ENCODE data around the gene SLC25A10.

SLC25A10 gene

DNA sequence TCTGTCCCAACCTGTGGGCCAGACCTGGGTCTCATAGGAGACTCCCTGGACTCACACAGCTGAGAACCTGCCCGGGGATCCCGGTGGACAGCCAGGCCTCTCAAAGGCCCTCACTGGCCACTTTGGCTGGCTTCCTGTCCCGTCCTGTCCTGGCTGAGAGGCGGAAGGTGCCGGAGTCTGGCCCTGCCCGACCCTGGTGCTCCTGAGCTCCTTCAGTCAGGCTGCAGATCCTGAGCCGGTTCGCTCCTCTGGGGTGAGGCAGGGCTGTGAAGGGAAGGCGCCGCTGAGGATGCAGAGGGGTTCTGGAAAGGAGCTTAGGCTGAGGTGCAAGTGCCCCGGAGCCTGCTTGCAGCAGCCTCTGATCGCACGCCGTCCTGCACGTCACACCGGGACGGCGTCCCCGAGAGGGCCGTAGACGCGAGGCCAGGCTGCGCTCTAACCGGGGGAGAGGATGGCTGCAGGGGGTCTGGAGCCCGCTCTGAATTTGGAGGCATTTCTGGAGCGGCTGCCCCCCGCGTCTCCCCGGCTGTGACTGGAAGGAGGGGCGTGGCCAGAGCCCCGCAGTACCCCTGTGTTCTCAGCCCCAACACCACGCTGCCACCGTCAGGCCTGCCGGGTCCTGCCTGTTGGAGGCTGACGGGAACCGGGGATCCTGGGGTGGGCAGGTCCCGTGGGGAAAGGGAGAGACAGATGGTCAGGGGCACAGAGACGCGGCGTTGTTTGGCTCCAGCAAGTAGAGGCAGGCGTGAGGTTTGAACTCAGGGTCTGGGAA is 24.1 kb upstream of the SLC25A10 start:
- DNase-seq: no peak

DNA sequence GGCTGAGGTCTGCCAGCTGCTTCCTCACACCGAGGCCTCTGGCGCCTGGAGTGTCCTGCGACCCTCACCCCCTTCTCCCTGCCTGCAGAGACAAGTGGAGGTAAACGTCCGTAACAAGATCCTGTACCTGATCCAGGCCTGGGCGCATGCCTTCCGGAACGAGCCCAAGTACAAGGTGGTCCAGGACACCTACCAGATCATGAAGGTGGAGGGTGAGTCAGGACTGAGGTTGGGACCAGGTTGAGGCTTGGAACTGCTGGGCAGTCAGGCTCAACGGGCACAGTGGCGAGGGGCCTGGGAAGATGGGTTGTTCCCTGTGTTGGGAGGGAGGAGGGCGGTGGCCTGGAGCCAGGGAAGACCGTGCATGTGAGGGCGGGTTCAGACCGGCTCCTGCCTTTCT is 23.5 kb upstream of the SLC25A10 start:
- no peak for DNase-seq

DNA sequence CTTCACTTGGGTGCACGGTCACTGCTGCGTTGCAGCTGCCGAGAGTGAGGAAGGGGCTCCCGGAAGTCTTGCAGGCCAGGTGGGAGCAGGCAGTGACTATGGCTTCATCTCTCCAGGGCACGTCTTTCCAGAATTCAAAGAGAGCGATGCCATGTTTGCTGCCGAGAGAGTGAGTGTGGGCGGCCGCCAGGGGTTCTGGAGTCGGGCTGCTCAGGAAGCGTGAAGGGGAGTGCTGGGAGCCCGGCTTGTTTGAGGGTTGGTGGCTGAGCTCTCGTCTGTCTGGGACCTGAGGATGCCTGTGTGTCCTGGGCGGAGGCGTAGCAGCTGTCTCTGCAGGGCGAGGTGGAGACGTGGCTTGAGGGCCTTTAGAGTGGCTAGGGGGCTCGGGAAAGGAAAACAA is 22.0 kb upstream of the SLC25A10 start:
- no peak for DNase-seq

DNA sequence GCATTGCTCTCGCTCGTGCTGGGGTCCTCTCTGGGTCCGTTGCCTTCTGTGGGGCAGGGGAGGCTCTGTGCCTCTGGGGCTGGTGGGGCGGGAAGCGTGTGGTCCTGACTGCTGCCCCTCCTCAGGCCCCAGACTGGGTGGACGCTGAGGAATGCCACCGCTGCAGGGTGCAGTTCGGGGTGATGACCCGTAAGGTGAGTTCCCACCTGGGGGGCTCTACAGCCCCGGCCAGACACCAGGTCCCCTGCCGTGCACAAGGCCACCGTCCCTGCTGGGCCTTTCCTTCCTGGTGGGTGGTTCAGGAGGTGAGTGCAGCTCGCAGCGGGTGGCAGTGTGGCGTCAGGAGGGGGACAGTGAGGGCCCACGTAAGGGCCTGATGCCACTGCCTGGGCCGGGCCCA is 21.5 kb upstream of the SLC25A10 start:
- DNase-seq: no peak

DNA sequence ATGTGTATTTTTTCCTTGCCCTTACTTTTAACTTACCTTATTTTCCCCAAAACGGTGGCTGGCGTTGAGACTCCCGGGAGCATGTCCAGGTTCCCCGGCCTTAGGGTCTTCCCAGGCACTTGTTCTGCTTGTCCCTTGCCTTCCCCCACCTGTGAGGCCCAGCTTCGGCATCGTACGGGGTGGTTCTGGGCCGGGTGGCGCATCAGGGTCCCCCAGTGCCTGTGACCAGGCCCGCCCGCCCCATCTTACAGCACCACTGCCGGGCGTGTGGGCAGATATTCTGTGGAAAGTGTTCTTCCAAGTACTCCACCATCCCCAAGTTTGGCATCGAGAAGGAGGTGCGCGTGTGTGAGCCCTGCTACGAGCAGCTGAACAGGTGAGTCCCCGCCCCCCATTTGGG is 20.9 kb upstream of the SLC25A10 start:
- DNase-seq: no peak

DNA sequence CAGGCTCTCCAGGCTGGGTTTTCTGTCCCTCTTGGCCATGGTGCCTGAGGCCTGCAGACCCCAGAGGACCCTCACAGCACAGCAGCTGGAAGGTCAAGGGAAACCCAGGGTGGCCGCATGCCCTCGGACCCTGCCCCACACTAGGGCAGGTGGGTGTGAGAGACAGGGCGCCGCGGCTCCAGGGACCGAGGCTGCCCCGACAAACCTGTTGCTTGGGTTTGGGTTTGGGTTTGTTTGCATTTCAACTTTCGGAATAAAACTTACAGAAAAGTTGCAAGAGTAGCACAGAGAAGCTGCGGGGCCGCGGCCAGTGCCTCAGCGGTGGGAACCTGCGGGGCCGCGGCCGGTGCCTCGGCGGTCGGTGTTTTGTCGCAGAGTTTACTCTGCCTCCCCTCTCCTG is 20.5 kb upstream of the SLC25A10 start:
- DNase-seq: no peak

DNA sequence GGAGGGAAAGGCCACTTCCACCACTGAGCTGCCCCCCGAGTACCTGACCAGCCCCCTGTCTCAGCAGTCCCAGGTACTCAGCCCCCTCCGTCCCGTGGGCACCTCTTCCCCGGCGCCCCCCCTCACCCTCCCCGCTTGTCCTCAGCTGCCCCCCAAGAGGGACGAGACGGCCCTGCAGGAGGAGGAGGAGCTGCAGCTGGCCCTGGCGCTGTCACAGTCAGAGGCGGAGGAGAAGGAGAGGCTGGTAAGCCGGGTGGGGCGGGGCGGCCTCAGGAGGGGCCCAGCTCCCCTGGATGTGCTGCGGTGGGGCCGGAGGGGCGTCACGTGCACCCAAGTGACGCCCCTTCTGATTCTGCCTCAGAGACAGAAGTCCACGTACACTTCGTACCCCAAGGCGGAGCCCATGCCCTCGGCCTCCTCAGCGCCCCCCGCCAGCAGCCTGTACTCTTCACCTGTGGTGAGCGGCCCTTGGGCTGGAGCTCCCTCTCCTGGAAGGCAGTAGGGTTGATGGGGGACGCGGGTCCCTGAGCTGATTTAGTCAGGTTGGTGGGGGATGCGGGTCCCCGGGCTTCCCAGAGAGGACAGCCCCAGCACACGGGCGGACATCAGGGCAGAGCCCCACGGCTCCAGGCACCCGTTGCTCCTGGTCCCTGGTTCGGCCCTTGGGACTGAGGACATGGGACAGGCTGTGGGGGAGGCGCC is 18.4 kb upstream of the SLC25A10 start:
- DNase-seq: no peak

DNA sequence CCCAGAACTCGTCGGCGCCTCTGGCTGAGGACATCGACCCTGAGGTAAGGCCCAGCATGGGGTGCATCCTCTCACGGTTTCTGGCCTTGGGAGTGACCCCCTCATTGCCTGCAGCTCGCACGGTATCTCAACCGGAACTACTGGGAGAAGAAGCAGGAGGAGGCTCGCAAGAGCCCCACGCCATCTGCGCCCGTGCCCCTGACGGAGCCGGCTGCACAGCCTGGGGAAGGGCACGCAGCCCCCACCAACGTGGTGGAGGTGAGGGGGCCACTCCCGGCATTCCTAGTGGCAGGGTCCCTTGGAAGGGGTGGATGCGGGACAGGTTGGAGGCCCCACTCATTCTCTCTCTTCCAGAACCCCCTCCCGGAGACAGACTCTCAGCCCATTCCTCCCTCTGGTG is 17.3 kb upstream of the SLC25A10 start:
- no peak for DNase-seq

DNA sequence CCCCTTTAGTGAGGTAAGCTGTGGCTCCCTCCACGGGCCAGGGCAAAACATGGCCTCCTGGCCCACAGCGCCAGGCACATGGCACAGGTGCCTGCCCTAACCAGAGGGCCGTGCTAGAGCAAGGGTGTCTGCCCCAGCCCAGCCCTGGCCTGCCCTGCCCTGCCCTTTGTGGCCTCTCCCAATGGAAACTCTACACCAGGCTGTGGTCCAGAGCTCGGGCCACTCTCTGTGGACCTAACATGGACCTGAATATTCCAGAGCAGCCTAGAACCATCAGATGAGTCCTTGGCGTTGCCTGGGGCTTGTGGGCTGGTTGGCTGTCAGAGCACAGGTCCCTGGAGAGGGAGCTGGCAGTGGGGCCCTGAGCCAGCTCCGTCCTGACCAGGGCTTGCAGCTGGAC is 16.9 kb upstream of the SLC25A10 start:
- DNase-seq: no peak

DNA sequence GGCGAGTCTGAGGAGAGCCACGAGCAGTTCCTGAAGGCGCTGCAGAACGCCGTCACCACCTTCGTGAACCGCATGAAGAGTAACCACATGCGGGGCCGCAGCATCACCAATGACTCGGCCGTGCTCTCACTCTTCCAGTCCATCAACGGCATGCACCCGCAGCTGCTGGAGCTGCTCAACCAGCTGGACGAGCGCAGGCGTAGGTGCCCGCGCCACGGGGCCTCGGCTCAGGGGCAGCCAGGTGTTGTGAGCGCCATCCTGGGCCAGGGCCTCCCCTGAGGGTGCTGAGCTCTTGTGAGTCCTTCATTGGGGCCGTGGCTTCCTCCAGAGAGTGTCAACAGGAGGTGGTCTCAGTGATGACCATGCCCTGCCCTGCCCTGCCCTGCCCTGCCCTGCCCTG is 16.3 kb upstream of the SLC25A10 start:
- DNase-seq: no peak

DNA sequence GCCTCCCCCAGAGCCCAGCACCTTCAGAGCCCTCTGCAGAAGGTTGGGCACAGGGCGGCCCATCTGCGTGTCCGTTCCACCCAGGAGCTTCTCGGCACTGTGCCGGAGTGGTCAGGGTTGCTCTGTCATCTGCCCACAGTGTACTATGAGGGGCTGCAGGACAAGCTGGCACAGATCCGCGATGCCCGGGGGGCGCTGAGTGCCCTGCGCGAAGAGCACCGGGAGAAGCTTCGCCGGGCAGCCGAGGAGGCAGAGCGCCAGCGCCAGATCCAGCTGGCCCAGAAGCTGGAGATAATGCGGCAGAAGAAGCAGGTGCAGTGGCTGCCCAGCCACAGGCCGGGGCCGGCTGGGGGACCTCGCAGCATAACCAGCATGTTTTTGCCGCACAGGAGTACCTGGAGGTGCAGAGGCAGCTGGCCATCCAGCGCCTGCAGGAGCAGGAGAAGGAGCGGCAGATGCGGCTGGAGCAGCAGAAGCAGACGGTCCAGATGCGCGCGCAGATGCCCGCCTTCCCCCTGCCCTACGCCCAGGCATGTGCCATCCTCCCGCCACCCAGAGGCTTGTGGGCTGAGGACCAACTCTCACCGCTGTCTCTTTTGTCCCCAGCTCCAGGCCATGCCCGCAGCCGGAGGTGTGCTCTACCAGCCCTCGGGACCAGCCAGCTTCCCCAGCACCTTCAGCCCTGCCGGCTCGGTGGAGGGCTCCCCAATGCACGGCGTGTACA is 15.7 kb upstream of the SLC25A10 start:
- DNase-seq: no peak

DNA sequence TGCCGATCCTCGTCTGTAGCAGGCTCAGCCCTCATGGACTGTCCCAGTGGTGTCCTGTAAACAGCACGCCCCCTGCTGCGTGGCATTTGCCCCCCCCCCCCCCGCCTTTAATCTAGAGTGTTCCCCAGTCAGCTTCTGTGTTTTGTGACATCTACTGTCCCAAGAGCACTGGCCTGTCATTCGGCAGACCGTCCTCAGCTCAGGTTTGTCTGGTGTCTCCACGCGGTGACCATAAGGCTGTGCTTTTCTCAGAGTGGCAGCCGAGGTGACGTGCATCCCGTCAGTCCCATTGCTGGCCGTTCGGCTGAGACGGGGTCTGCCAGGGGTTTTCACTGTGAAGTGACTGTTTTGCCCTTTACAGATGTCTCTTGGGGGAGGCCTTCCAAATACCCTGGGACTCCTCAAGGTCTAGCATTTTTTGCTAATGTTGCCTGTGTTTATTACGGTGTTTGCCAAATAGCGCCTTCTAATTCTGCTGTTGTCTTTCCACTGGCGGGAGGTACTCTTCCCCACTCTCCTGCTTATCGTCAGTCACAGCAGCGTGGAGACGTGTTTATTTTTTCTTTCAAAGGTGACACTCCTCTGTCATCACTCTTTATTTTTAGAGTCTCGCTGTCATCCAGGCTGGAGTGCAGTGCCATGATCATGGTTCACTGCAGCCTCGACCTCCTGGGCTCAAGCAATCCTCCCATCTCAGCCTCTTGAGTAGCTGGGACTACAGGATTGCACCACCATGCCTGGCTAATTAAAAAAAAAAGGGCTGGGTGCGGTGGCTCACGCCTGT is 14.6 kb upstream of the SLC25A10 start:
- no peak for DNase-seq

DNA sequence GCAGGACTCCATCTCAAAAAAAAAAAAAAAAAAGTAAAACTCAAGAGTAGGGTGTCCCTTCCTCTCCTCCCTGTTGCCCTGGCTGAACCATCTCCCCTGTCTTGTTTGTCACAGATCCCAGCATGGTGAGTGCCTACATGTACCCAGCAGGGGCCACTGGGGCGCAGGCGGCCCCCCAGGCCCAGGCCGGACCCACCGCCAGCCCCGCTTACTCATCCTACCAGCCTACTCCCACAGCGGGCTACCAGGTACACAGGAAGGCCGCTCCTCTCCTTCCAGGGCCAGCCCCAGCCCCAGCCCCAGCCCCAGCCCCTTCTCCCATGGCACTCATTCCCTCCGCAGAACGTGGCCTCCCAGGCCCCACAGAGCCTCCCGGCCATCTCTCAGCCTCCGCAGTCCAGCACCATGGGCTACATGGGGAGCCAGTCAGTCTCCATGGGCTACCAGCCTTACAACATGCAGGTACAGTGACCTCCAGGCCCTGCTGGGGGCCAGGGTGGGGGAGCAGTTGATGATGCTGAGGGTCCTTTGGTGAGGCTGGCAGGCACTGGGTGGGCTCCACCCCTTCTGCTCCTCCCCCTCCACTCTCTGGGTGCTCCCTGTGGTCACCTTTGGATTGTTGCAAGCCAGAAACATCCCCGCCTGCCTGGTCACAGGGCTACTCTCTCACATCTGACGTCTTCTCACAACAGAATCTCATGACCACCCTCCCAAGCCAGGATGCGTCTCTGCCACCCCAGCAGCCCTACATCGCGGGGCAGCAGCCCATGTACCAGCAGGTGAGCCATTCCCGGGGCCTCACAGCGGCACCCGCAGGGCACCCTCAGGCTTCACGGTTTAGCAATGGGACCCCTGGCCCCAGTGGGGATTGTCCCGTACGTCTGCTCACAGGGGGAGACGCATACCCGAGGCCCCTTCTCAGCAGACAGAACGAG is 11.5 kb upstream of the SLC25A10 start:
- no peak for DNase-seq

DNA sequence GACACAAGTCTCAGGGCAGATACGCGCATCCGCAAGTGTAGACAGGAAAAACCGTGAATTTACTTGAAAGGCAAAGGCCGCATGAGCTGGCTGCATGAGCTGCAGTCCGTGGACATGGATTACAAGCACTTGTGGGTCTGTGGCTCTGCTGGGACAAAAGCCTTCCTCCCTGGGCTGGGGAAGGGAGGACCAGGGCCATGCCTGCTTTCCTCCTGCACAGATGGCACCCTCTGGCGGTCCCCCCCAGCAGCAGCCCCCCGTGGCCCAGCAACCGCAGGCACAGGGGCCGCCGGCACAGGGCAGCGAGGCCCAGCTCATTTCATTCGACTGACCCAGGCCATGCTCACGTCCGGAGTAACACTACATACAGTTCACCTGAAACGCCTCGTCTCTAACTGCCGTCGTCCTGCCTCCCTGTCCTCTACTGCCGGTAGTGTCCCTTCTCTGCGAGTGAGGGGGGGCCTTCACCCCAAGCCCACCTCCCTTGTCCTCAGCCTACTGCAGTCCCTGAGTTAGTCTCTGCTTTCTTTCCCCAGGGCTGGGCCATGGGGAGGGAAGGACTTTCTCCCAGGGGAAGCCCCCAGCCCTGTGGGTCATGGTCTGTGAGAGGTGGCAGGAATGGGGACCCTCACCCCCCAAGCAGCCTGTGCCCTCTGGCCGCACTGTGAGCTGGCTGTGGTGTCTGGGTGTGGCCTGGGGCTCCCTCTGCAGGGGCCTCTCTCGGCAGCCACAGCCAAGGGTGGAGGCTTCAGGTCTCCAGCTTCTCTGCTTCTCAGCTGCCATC is 10.6 kb upstream of the SLC25A10 start:
- DNase-seq: no peak

DNA sequence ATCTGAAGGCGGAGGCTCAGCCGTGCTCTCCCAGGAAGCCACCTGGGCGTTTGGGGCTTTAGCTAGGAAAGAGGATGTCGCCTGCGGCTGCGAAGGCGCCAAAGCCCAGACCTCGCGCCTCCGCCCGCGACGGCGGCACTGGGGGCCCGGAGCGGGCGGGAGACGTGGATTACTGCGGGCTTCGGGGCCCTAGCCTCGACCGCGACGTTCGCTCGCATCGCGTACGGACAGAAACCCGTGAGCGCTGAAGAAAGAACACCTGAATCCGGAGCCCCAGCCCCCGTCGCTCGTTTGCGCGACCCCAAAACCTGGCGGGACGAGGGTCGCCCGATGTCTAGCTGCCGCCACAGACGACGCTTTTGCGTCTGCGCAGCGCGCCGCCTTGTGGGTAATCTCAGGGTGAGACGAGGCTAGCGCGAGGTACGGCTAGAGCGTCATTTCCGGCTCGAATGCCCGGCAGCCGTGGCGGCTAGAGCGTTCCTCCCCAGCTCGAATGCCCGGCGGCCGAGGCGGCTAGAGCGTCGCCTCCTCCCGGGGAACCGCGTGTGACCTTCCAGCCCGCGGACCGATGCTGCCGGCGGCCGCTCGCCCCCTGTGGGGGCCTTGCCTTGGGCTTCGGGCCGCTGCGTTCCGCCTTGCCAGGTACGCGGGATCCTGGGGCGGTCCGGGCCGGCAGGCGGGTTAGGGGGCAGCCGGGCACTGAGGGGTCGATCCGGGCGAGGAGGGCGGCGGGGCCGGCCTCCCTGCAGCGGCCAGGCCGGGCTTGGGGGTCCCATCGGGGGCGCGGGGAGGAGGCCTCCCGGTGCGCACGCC is 8.9 kb upstream of the SLC25A10 start, which contains the start of gene MRPL12:
Gene MRPL12 (plus strand): TSS at position 434 of the 813 bp plus-strand sequence. CDS start 135 bp downstream, at position 569.
- peak; percentile 91 for DNase-seq

DNA sequence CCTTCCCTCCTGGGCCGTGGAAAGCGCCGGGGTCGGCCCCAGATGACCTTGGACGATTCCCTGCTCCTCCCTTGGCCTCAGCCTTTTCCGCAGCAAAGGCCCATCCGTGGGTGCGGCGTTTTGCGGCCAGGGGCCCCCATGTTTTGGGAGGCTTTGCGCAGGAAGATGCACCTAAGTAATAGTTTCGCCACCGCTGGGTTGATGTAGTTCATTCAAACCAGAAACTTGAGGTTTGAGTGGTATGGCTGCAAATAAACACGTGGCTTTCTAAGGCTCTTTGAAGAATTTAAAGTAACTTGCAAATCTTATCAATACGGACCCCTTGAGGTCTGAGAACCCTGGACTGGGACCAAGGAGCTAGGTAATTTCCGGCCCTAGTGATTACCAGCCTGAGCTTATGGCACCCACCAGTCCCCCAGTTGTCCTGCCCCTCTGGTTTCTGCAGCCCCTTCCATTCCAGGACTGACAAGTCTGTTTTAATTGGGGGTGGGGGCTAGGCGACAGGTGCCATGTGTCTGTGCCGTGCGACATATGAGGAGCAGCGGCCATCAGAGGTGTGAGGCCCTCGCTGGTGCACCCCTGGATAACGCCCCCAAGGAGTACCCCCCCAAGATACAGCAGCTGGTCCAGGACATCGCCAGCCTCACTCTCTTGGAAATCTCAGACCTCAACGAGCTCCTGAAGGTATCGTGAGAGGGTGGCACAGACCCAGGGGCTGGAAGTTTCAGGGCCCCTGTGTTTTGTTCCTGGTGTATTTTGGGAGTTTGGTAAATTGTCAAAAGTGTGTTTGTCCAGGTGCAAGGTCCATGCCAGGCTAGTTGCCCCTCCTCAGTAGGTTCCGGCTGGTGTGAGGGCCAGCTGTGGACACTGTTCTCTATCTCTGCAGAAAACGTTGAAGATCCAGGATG is 8.1 kb upstream of the SLC25A10 start:
- no peak for DNase-seq

DNA sequence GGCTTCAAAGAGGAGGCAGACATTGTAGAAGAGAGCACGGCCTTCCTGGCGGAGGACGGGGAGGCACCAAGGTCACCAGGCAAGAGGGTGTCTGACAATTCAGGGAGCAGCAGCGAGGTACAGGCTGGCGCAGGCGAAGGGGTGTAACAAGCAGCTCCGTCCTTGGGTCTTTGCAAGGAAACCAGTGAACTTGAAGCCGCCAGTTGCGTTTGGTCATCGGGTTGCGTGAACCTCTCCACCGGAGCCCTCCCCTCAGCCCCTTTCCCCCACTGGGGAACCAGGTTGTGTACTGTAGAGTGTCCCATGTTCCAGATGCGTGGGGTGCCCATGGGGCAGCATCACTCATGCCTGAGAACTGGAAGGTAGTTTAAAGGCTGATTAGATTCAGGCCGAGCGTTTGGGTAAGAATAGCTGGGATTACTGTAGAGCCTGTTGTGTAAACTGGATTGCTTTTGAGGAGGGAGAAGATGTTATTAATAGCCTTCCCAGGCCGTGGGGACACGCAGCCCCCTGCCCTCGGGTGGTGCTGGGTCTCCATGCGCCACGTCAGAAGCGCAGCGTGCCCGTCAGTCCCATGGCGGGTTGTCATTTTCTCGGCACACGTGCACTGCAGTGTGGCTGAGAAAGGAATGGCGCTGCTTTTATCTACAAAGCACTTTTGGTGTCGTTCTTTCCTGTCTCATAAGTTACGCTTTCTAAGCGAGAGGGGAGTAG is 6.4 kb upstream of the SLC25A10 start:
- no peak for DNase-seq

DNA sequence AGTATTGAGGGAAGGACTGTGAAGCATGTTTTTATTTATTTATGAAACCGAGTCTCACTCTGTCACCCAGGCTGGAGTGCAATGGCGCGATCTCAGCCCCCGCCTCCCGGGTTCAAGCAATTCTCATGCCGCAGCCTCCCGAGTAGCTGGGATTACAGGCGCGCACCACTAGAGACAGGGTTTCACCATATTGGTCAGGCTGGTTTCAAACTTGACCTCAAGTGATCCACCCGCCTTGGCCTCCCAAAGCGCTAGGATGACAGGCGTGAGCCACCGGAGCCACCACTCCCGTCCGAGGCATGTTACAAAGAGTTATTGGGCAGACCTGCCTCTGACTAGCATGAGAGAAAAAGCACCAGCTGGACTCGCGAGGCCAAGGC is 5.9 kb upstream of the SLC25A10 start:
- DNase-seq: no peak

All from fibroblast of skin of scalp (primary cell).